PFSK-1 (cell line): ENCODE measurements around the gene HPCAL1.

ENCODE experiments used
- FOXP2 ChIP-seq: optimal IDR thresholded peaks from 2 replicates; pipeline ENCODE3; 2011; ENCODE audit warnings: borderline replicate concordance, control low read depth, inconsistent platforms; ENCODE audit not compliant: insufficient read depth; ENCODE audit errors: extremely low read length, extremely low read depth
- POLR2AphosphoS5 ChIP-seq: IDR thresholded peaks from 2 replicates; pipeline ENCODE4 v1.6.1; 2012; ENCODE audit warnings: low read depth, mild to moderate bottlenecking, control low read depth, low read length, moderate library complexity
- REST ChIP-seq, 2 experiments: IDR thresholded peaks; 2 replicates each; pipeline versions ENCODE4 v1.6.1 to v1.8.0; 2011 to 2012; ENCODE audit warnings: low read depth in 2 of 2, low read length in 2 of 2, control low read depth in 1 of 2, inconsistent platforms in 1 of 2, mild to moderate bottlenecking in 1 of 2, moderate library complexity in 1 of 2; ENCODE audit not compliant: insufficient read depth in 1 of 2
- SIN3A ChIP-seq: IDR thresholded peaks from 2 replicates; pipeline ENCODE4 v1.6.1; 2012; ENCODE audit warnings: mild to moderate bottlenecking, low read length, moderate library complexity, borderline replicate concordance; ENCODE audit not compliant: insufficient read depth
- TAF1 ChIP-seq: IDR thresholded peaks from 2 replicates; pipeline ENCODE4 v1.6.1; 2012; ENCODE audit warnings: low read length, control low read depth, borderline replicate concordance; ENCODE audit not compliant: insufficient read depth

Gene HPCAL1

GRCh38 chr2:10457846-10458598 lies 155.3 kb downstream of the HPCAL1 start:
- TF ChIP-seq REST (IDR thresholded peaks at IDR 0.05; ENCODE audit: insufficient read depth in 1 of 2, low read depth in 2 of 2, low read length in 2 of 2): no peak
- no peak for TF ChIP-seq TAF1
- TF ChIP-seq FOXP2: no peak
- TF ChIP-seq POLR2AphosphoS5: no peak
- TF ChIP-seq SIN3A: no peak

- TF ChIP-seq SIN3A (no peak), TAF1 (no peak), FOXP2 (no peak), POLR2AphosphoS5 (no peak), REST (IDR thresholded peaks at IDR 0.05; ENCODE audit: insufficient read depth in 1 of 2, low read depth in 2 of 2, low read length in 2 of 2) (no peak)
These were observed 157.7 kb downstream of the HPCAL1 start for GRCh38 chr2:10460366-10460796.

GRCh38 chr2:10462178-10463083 lies 159.7 kb downstream of the HPCAL1 start:
- TF ChIP-seq REST (IDR thresholded peaks at IDR 0.05; ENCODE audit: insufficient read depth in 1 of 2, low read depth in 2 of 2, low read length in 2 of 2) (no peak), POLR2AphosphoS5 (no peak)

GRCh38 chr2:10465910-10466309 lies 163.2 kb downstream of the HPCAL1 start:
- TF ChIP-seq REST (IDR thresholded peaks at IDR 0.05; ENCODE audit: insufficient read depth in 1 of 2, low read depth in 2 of 2, low read length in 2 of 2) (no peak), POLR2AphosphoS5 (no peak), SIN3A (no peak), FOXP2 (no peak), TAF1 (no peak)
